ENCODE data around the gene TRIM33. TPM values are rescaled to one million over a fixed set of nuclear protein-coding genes. Genes with fewer than 3 reads are reported as not detected.

The TRIM33 gene
- total RNA-seq, 1 experiment from 2014 or later, result 44.5 TPM

DNA sequence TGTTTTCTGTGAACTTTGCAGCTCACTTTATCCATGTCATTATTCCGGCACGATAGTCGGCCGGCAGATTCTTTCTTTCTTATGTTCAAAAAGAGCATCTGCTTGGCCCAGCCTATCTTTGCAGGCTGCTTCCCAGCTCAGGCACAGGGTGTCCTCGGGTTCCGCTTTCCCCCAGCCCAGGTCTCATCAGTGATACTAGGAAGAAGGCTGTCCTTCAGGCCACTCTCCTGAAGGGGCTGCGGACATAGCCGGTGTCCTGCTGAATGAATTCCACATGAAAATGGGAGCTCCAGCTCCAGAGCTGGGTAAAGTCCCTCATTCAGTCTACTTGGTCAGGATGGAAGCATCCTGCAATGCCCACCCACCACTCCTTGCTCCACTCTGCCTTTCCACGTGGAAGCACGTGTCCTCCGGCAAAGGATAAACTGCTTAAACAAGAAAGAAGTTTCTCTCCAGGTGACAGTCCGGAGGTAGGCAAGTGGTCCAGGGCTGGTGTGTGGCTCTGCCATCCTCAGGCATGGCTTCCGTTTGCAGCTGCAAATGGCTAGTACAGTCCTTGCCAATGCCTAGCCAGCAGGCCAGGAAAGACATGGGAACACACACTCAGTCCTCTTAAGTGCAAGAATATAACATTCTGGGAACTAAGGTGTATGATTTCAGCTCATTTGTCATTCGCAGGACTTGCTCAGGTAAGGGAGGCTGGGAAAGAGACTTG, 161.0 kb downstream of the TRIM33 start:
- DNase-seq (ENCODE audit: low spot score) (no peak), ATAC-seq (no peak)
- no peaks in the 10 kb centered on the region for H3K36me3 Mint-ChIP-seq
- CTCF ChIA-PET, result interaction anchor here (0.5 to 5.7 kb wide), 6 partner anchors 138 to 1862 kb away, joined by 3 to 68 read pairs (median 3); partner anchors contain the start of gene OLFML3
- H3K27ac Mint-ChIP-seq, result no peak overlapping the region
- H3K4me3 Mint-ChIP-seq, result no peak overlapping the region
- H3K4me1 Mint-ChIP-seq, result peaks cover 25% of the 10 kb centered on the region
- no peaks in the 10 kb centered on the region for H3K9me3 Mint-ChIP-seq
- POLR2A ChIA-PET, result no interaction called here
- H3K27me3 Mint-ChIP-seq (ENCODE audit: low read depth), result peaks cover 12% of the 10 kb centered on the region
- TF ChIP-seq SMAD4 (CRISPR knock-in tag; IDR thresholded peaks at IDR 0.05) (no peak), FOXP4 (CRISPR knock-in tag; IDR thresholded peaks at IDR 0.05) (no peak), FOXP1 (CRISPR knock-in tag; IDR thresholded peaks at IDR 0.05; ENCODE audit: borderline replicate concordance) (no peak), OVOL2 (CRISPR knock-in tag; IDR thresholded peaks at IDR 0.05; ENCODE audit: borderline replicate concordance) (no peak), GTF2I (CRISPR knock-in tag; conservative IDR thresholded peaks at IDR 0.05) (no peak), PRRX2 (CRISPR knock-in tag; IDR thresholded peaks at IDR 0.05) (no peak), SMAD3 (CRISPR knock-in tag; IDR thresholded peaks at IDR 0.05; ENCODE audit: borderline replicate concordance) (no peak), ETV6 (CRISPR knock-in tag; IDR thresholded peaks at IDR 0.05) (no peak), ZNF219 (CRISPR knock-in tag; IDR thresholded peaks at IDR 0.05; ENCODE audit: borderline replicate concordance) (no peak), ZNF416 (CRISPR knock-in tag; IDR thresholded peaks at IDR 0.05) (no peak), GABPB1 (CRISPR knock-in tag; IDR thresholded peaks at IDR 0.05) (no peak), MYBL2 (CRISPR knock-in tag; IDR thresholded peaks at IDR 0.05) (no peak), CBFB (CRISPR knock-in tag; IDR thresholded peaks at IDR 0.05; ENCODE audit: low read depth) (no peak), MXD4 (CRISPR knock-in tag; IDR thresholded peaks at IDR 0.05; ENCODE audit: borderline replicate concordance) (no peak), ZNF138 (CRISPR knock-in tag; conservative IDR thresholded peaks at IDR 0.05) (no peak), KAT7 (CRISPR knock-in tag; IDR thresholded peaks at IDR 0.05; ENCODE audit: borderline replicate concordance) (no peak)
- TF ChIP-seq, protein P1, sequence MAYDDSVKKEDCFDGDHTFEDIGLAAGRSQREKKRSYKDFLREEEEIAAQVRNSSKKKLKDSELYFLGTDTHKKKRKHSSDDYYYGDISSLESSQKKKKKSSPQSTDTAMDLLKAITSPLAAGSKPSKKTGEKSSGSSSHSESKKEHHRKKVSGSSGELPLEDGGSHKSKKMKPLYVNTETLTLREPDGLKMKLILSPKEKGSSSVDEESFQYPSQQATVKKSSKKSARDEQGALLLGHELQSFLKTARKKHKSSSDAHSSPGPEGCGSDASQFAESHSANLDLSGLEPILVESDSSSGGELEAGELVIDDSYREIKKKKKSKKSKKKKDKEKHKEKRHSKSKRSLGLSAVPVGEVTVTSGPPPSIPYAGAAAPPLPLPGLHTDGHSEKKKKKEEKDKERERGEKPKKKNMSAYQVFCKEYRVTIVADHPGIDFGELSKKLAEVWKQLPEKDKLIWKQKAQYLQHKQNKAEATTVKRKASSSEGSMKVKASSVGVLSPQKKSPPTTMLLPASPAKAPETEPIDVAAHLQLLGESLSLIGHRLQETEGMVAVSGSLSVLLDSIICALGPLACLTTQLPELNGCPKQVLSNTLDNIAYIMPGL (CRISPR knock-in tag; IDR thresholded peaks at IDR 0.05), result no peak
- TF ChIP-seq, protein P2, sequence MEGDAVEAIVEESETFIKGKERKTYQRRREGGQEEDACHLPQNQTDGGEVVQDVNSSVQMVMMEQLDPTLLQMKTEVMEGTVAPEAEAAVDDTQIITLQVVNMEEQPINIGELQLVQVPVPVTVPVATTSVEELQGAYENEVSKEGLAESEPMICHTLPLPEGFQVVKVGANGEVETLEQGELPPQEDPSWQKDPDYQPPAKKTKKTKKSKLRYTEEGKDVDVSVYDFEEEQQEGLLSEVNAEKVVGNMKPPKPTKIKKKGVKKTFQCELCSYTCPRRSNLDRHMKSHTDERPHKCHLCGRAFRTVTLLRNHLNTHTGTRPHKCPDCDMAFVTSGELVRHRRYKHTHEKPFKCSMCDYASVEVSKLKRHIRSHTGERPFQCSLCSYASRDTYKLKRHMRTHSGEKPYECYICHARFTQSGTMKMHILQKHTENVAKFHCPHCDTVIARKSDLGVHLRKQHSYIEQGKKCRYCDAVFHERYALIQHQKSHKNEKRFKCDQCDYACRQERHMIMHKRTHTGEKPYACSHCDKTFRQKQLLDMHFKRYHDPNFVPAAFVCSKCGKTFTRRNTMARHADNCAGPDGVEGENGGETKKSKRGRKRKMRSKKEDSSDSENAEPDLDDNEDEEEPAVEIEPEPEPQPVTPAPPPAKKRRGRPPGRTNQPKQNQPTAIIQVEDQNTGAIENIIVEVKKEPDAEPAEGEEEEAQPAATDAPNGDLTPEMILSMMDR (IDR thresholded peaks at IDR 0.05), result no peak
- TF ChIP-seq, protein P3, sequence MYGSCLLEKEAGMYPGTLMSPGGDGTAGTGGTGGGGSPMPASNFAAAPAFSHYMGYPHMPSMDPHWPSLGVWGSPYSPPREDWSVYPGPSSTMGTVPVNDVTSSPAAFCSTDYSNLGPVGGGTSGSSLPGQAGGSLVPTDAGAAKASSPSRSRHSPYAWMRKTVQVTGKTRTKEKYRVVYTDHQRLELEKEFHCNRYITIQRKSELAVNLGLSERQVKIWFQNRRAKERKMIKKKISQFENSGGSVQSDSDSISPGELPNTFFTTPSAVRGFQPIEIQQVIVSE (CRISPR knock-in tag; IDR thresholded peaks at IDR 0.05; ENCODE audit: borderline replicate concordance), result no peak
